Measurements from ENCODE around the gene ACOX1. TPM values are rescaled to one million over a fixed set of nuclear protein-coding genes. Genes with fewer than 3 reads are reported as not detected.

ACOX1 gene
- total RNA-seq, 4 donors from 2014 or later, result 45.3 to 57.4 (median 48.9) TPM

- no peak overlapping the region for H3K4me3 ChIP-seq
- no peak for DNase-seq (ENCODE audit: extremely low spot score)
- no peak for TF ChIP-seq CTCF (IDR thresholded peaks at IDR 0.05)
- no peak for TF ChIP-seq POLR2A (IDR thresholded peaks at IDR 0.05; ENCODE audit: low read depth)
- H3K36me3 ChIP-seq, result peaks cover 12 to 56% (median 42%) of the 10 kb centered on the region in 4 donors
- no peaks in the 10 kb centered on the region for H3K27me3 ChIP-seq
- H3K9me3 ChIP-seq, result no peaks in the 10 kb centered on the region
- intact Hi-C loops (cut with DNase I), result no loop called here
- peaks cover 21 to 44% (median 41%) of the 10 kb centered on the region in 4 donors for H3K4me1 ChIP-seq
- H3K27ac ChIP-seq (replicated peaks in 1 of 4), result no peak overlapping the region
- 84% methylated on average over 27 of the region's 32 CpGs for WGBS
Observed at GRCh38 chr17:75891605-75892555, 87.1 kb downstream of the ACOX1 start.

Other genes with a start within 250 kb of the ACOX1 start
- gene GALK1, start 214.0 kb downstream of the ACOX1 start, total RNA-seq, result 10 to 100 TPM; 16.9 to 34.1 (median 24.4) TPM
- gene UNK, start 194.4 kb downstream of the ACOX1 start, total RNA-seq, result 10 to 100 TPM; 18.0 to 23.7 (median 20.0) TPM
- 1 to 10 TPM; 5.9 to 10.0 (median 9.0) TPM for gene UNC13D, start 134.8 kb downstream of the ACOX1 start, total RNA-seq
- gene WBP2, start 123.8 kb downstream of the ACOX1 start, total RNA-seq, result 10 to 100 TPM; 48.2 to 95.8 (median 85.2) TPM
- 100 to 1,000 TPM in 1 of 4 donors, 10 to 100 TPM in 3; 67.8 to 147 (median 81.9) TPM for gene TRIM47, start 100.6 kb downstream of the ACOX1 start, total RNA-seq
- 10 to 100 TPM; 13.3 to 36.4 (median 27.4) TPM for gene TRIM65, start 82.2 kb downstream of the ACOX1 start, total RNA-seq
- 10 to 100 TPM; 32.5 to 61.7 (median 44.1) TPM for gene MRPL38, start 74.3 kb downstream of the ACOX1 start, total RNA-seq
- 10 to 100 TPM in 2 of 4 donors, 1 to 10 TPM in 2; 7.8 to 15.0 (median 10.4) TPM for gene FBF1, start 38.1 kb downstream of the ACOX1 start, total RNA-seq
- 10 to 100 TPM in 3 of 4 donors, 1 to 10 TPM in 1; 4.6 to 11.3 (median 10.7) TPM for gene TEN1, start 74 bp upstream of the ACOX1 start, total RNA-seq
- gene CDK3, start 21.7 kb upstream of the ACOX1 start, total RNA-seq, result 1 to 10 TPM in 2 of 4 donors, under 1 TPM in 1, not detected in 1; 0.65 to 2.2 (median 1.2) TPM
- 1 to 10 TPM in 2 of 4 donors, under 1 TPM in 2; 0.19 to 2.1 (median 1.1) TPM for gene EVPL, start 48.1 kb upstream of the ACOX1 start, total RNA-seq
- 10 to 100 TPM; 41.9 to 56.9 (median 50.0) TPM for gene SRP68, start 93.4 kb upstream of the ACOX1 start, total RNA-seq
- gene GALR2, start 95.6 kb upstream of the ACOX1 start, total RNA-seq, result under 1 TPM in 1 of 4 donors, not detected in 3; 0.50 TPM
- under 1 TPM in 1 of 4 donors, not detected in 3; 0.13 TPM for gene ZACN, start 100.0 kb upstream of the ACOX1 start, total RNA-seq
- gene EXOC7, start 124.6 kb upstream of the ACOX1 start, total RNA-seq, result 10 to 100 TPM; 65.2 to 94.4 (median 77.1) TPM
- under 1 TPM in 1 of 4 donors, not detected in 3; 0.32 TPM for gene FOXJ1, start 162.1 kb upstream of the ACOX1 start, total RNA-seq

Measured in esophagus muscularis mucosa (tissue), 4 donors.